ENCODE measurements around the gene FOXO4. TPM values are rescaled to one million over a fixed set of nuclear protein-coding genes. Genes with fewer than 3 reads are reported as not detected.

The FOXO4 gene
- total and polyA plus RNA-seq, 7 experiments from 2014 or later: 1.2 to 40.6 (median 24.6) TPM

DNA sequence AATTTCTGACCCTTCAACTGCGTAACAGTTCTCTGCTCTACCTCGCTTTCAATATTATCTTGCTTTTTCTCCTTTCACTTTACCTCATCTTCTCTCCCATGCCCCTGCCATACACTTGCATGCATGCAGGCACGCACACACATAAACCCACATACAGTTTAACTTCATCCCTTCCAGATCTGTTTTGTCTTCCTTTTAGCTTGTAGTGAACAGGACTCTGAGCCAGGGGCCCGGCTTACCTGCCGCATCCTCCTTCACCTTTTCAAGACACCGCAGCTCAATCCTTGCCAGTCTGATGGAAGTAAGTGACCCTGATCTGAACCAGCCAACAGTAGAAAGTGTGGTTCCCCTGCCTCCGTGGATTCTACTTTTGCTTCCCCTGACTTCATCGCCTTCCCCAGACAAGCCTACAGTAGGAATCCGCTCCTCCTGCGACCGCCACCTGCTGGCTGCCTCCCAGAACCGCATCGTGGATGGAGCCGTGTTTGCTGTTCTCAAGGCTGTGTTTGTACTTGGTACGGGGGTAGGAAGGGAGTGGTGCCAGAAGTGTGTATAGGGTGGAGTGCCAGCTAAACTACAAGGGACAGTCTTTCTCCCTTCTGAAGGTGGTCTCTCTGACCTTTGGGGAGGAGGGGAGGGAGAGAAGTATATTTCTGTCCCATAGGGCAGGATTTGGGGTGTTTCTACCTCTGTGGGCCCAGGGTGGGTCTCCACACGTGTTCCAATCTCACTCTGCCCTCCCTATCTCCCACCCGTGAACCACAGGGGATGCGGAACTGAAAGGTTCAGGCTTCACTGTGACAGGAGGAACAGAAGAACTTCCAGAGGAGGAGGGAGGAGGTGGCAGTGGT is 33.5 kb downstream of the FOXO4 start:
- Histone ChIP-seq H3K9me3 (ENCODE audit: control insufficient read depth in 2 of 3, low read length in 3 of 3) (no peaks in the 10 kb centered on the region), H3K4me3 (ENCODE audit: low read length) (no peak overlapping the region), H3K36me3 (ENCODE audit: control insufficient read depth in 2 of 3, insufficient read depth in 3 of 3, low read length in 3 of 3) (peaks cover 5 to 87% (median 10%) of the 10 kb centered on the region in 3 experiments), H3K4me1 (ENCODE audit: control insufficient read depth in 2 of 2, insufficient read depth in 2 of 2, low read length in 2 of 2) (peaks cover 0 to 14% of the 10 kb centered on the region in 2 donors), H3K27ac (ENCODE audit: low read depth, low read length) (peak overlapping the region; percentile 48), H3K27me3 (ENCODE audit: control insufficient read depth in 2 of 2, insufficient read depth in 2 of 2, low read length in 2 of 2) (no peaks in the 10 kb centered on the region)
- CTCF ChIA-PET: interaction anchor here (0.6 to 5.3 kb wide), 10 partner anchors 10 to 125 kb away, joined by 3 to 59 read pairs (median 5); partner anchors contain the start of genes CXorf65, FOXO4, IL2RG and MED12
- H3K27me3 Mint-ChIP-seq: no peaks in the 10 kb centered on the region
- H3K27ac Mint-ChIP-seq: peak overlapping the region; percentile 53 to 88 (median 78)
- peak; percentile 95 for ATAC-seq
- H3K9me3 Mint-ChIP-seq: peaks cover 0 to 1% (median 0%) of the 10 kb centered on the region in 11 donors
- H3K36me3 Mint-ChIP-seq: peaks cover 9 to 35% (median 10%) of the 10 kb centered on the region in 5 donors
- peak; percentile 52 to 81 (median 71) for DNase-seq
- peaks cover 12 to 28% (median 15%) of the 10 kb centered on the region in 7 donors for H3K4me1 Mint-ChIP-seq
- POLR2A ChIA-PET: interaction anchor here (0.9 to 7.7 kb wide), 7 partner anchors 10 to 404 kb away, joined by 3 to 105 read pairs (median 8); partner anchors contain the start of genes FOXO4, IL2RG, MED12 and OGT
- peak overlapping the region; percentile 5 to 76 (median 51) for H3K4me3 Mint-ChIP-seq
- intact Hi-C loops (cut with micrococcal nuclease): loop anchor here (1.0 to 2.0 kb wide), 7 partner anchors 11 to 158 kb away; partner anchors contain the start of genes IL2RG (in 2 of the 2), MED12 (in 2 of the 2) and SNX12 (in 1 of the 2)

DNA sequence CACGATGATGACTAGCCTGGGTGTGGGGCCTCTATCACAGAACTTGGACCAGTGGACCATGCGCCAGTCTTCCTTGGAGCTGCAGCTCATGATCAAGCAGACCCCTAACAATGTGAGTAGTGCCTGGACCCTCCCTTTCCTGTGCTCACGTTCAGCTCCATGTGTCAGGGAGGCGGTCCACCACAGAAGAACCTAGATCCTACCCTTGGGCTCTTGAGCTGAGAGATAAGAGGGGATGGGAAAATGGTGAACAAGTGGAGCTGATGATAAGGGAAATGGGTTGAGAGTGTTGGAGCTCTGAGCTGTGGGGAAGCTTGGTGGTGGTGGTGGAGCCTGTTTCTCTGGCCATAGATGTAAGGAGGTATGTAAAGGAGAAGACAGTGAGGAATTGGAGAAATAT is 35.9 kb downstream of the FOXO4 start:
- Mint-ChIP-seq H3K27me3 (no peaks in the 10 kb centered on the region), H3K4me1 (peaks cover 12 to 25% (median 13%) of the 10 kb centered on the region in 7 donors), H3K4me3 (no peak overlapping the region), H3K36me3 (peaks cover 15 to 37% (median 17%) of the 10 kb centered on the region in 5 donors), H3K27ac (peak overlapping the region in 1 of 9 donors; percentile 0), H3K9me3 (peaks cover 0 to 1% (median 0%) of the 10 kb centered on the region in 11 donors)
- ChIA-PET CTCF (interaction anchor here (3.0 to 5.3 kb wide), 3 partner anchors 20 to 35 kb away, joined by 15 to 59 read pairs (median 21); partner anchors contain the start of genes FOXO4 and IL2RG), POLR2A (interaction anchor here (0.5 to 7.7 kb wide), 4 partner anchors 13 to 156 kb away, joined by 3 to 105 read pairs (median 18); partner anchors contain the start of gene MED12)
- H3K4me1 ChIP-seq (ENCODE audit: control insufficient read depth in 2 of 2, insufficient read depth in 2 of 2, low read length in 2 of 2): peaks cover 0 to 14% of the 10 kb centered on the region in 2 donors
- DNase-seq (no peak), ATAC-seq (no peak)
- no peak overlapping the region for H3K4me3 ChIP-seq (ENCODE audit: low read length)
- H3K27me3 ChIP-seq (ENCODE audit: control insufficient read depth in 2 of 2, insufficient read depth in 2 of 2, low read length in 2 of 2): no peaks in the 10 kb centered on the region
- H3K36me3 ChIP-seq (ENCODE audit: control insufficient read depth in 2 of 3, insufficient read depth in 3 of 3, low read length in 3 of 3): peaks cover 5 to 86% (median 10%) of the 10 kb centered on the region in 3 experiments
- intact Hi-C loops (cut with micrococcal nuclease): no loop called here
- H3K9me3 ChIP-seq (ENCODE audit: control insufficient read depth in 2 of 3, low read length in 3 of 3): no peaks in the 10 kb centered on the region
- H3K27ac ChIP-seq (ENCODE audit: low read depth, low read length): no peak overlapping the region

DNA sequence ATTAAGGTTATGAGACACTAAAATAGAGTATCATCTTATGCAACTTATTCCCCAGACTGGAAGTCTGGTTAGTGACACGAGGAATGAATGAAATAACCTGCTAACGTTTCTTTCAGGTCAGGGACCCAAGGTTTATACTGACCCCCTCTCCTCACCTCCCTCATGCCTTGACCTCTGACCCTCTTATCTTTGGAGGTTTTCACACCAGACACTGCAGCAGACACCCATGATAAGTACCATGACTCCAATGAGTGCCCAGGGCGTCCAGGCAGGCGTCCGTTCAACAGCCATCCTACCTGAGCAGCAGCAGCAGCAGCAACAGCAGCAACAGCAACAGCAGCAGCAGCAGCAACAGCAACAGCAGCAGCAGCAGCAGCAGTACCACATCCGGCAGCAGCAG is 44.8 kb downstream of the FOXO4 start:
- H3K4me3 Mint-ChIP-seq: peak overlapping the region in 1 of 10 donors; percentile 35
- H3K27me3 Mint-ChIP-seq: no peaks in the 10 kb centered on the region
- H3K27ac Mint-ChIP-seq: peak overlapping the region in 4 of 9 donors; percentile 31 to 83 (median 64)
- ATAC-seq (no peak), DNase-seq (no peak)
- H3K4me1 ChIP-seq (ENCODE audit: control insufficient read depth in 2 of 2, insufficient read depth in 2 of 2, low read length in 2 of 2): peaks cover 0 to 3% of the 10 kb centered on the region in 2 donors
- H3K27ac ChIP-seq (ENCODE audit: low read depth, low read length): peak overlapping the region; percentile 35
- no peak overlapping the region for H3K4me3 ChIP-seq (ENCODE audit: low read length)
- H3K9me3 ChIP-seq (ENCODE audit: control insufficient read depth in 2 of 3, low read length in 3 of 3): no peaks in the 10 kb centered on the region
- intact Hi-C loops (cut with micrococcal nuclease): no loop called here
- CTCF ChIA-PET: no interaction called here
- peaks cover 0 to 2% (median 0%) of the 10 kb centered on the region in 11 donors for H3K9me3 Mint-ChIP-seq
- peaks cover 6 to 25% (median 18%) of the 10 kb centered on the region in 7 donors for H3K4me1 Mint-ChIP-seq
- peaks cover 4 to 20% (median 10%) of the 10 kb centered on the region in 5 donors for H3K36me3 Mint-ChIP-seq
- no peaks in the 10 kb centered on the region for H3K27me3 ChIP-seq (ENCODE audit: control insufficient read depth in 2 of 2, insufficient read depth in 2 of 2, low read length in 2 of 2)
- H3K36me3 ChIP-seq (ENCODE audit: control insufficient read depth in 2 of 3, insufficient read depth in 3 of 3, low read length in 3 of 3): peaks cover 0 to 54% (median 17%) of the 10 kb centered on the region in 3 experiments
- POLR2A ChIA-PET: no interaction called here

DNA sequence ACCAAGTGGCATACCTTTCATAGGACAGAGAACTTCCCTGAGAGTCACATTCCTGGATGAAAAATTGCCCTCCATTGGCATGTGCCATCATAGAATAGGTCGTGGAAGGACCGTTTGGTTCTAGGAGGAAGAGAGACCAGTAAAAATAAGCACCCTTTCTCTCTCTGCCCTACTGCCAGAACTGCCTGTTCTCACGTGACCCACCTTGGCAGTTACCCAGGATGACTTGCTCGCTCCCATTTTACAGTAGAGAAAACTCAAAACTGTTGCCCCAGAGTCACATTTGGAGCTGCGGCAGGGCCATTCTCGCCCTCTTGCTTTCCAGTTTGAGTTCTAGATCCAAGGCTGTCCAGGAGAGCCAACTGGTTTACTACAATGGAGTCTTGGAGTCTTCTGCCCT is 47.9 kb downstream of the FOXO4 start:
- Mint-ChIP-seq H3K36me3 (peaks cover 0 to 7% (median 6%) of the 10 kb centered on the region in 5 donors), H3K9me3 (peaks cover 0 to 2% (median 0%) of the 10 kb centered on the region in 11 donors), H3K4me3 (no peak overlapping the region), H3K27ac (peak overlapping the region in 4 of 9 donors; percentile 22 to 36 (median 30)), H3K27me3 (no peaks in the 10 kb centered on the region), H3K4me1 (peaks cover 9 to 35% (median 28%) of the 10 kb centered on the region in 7 donors)
- no peak overlapping the region for H3K4me3 ChIP-seq (ENCODE audit: low read length)
- CTCF ChIA-PET: interaction anchor here (1.4 kb wide), 1 partner anchor 44 kb away, joined by 4 read pairs; no protein-coding TSS in a partner anchor
- peaks cover 0 to 10% of the 10 kb centered on the region in 2 donors for H3K4me1 ChIP-seq (ENCODE audit: control insufficient read depth in 2 of 2, insufficient read depth in 2 of 2, low read length in 2 of 2)
- no peaks in the 10 kb centered on the region for H3K27me3 ChIP-seq (ENCODE audit: control insufficient read depth in 2 of 2, insufficient read depth in 2 of 2, low read length in 2 of 2)
- no peak overlapping the region for H3K27ac ChIP-seq (ENCODE audit: low read depth, low read length)
- no peak for ATAC-seq
- POLR2A ChIA-PET: interaction anchor here (0.6 kb wide), 1 partner anchor 1285 kb away, joined by 3 read pairs; no protein-coding TSS in a partner anchor
- peaks cover 0 to 23% (median 8%) of the 10 kb centered on the region in 3 experiments for H3K36me3 ChIP-seq (ENCODE audit: control insufficient read depth in 2 of 3, insufficient read depth in 3 of 3, low read length in 3 of 3)
- intact Hi-C loops (cut with micrococcal nuclease): no loop called here
- no peak for DNase-seq
- no peaks in the 10 kb centered on the region for H3K9me3 ChIP-seq (ENCODE audit: control insufficient read depth in 2 of 3, low read length in 3 of 3)

DNA sequence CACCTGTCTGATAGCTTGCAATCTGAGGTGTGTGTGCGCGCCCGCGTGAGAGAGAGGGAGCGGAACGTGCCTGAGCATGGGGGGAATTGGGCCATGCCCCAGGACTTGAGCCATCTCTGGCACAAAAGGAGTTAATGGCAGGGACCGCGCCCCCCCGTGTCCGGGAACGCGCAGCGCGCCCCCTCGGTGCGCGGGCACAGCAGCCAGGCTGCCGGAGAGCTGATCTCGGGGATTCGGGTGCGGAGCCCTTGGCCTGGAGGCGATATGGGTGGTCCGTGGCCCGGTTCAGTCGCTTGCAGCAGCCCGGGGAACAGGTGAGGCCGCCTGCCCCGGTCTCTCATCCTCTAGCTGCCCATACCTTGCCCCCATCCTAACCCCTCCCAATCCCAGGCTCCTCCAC is 49.0 kb downstream of the FOXO4 start, which contains the start of gene NLGN3:
TSS of gene NLGN3 (plus strand) at position 191 of the 400 bp plus-strand sequence. CDS start 2,909 bp downstream, outside the sequence.
- peak within 1 kb of the TSS in 6 of 9 donors; percentile 14 to 64 (median 55) for H3K27ac Mint-ChIP-seq
- H3K27me3 ChIP-seq (ENCODE audit: control insufficient read depth in 2 of 2, insufficient read depth in 2 of 2, low read length in 2 of 2): no peaks in the 10 kb centered on the region
- H3K4me1 Mint-ChIP-seq: peaks cover 5 to 28% (median 21%) of the 10 kb centered on the region in 7 donors
- H3K36me3 ChIP-seq (ENCODE audit: control insufficient read depth in 2 of 3, insufficient read depth in 3 of 3, low read length in 3 of 3): peaks cover 0 to 14% (median 0%) of the 10 kb centered on the region in 3 experiments
- no peaks in the 10 kb centered on the region for H3K27me3 Mint-ChIP-seq
- ChIA-PET POLR2A (no interaction called here), CTCF (interaction anchor here (0.7 kb wide), 1 partner anchor 36 kb away, joined by 4 read pairs; no protein-coding TSS in a partner anchor)
- no peak within 1 kb of the TSS for H3K4me3 ChIP-seq (ENCODE audit: low read length)
- intact Hi-C loops (cut with micrococcal nuclease): loop anchor here in 1 of 2 donors (5.0 kb wide), 1 partner anchor 38 kb away; no protein-coding TSS in a partner anchor
- peaks cover 0 to 10% of the 10 kb centered on the region in 2 donors for H3K4me1 ChIP-seq (ENCODE audit: control insufficient read depth in 2 of 2, insufficient read depth in 2 of 2, low read length in 2 of 2)
- ATAC-seq: no peak
- H3K4me3 Mint-ChIP-seq: peak within 1 kb of the TSS in 6 of 10 donors; percentile 53 to 87 (median 61)
- peaks cover 0 to 2% (median 0%) of the 10 kb centered on the region in 11 donors for H3K9me3 Mint-ChIP-seq
- no peaks in the 10 kb centered on the region for H3K9me3 ChIP-seq (ENCODE audit: control insufficient read depth in 2 of 3, low read length in 3 of 3)
- no peak within 1 kb of the TSS for H3K27ac ChIP-seq (ENCODE audit: low read depth, low read length)
- no peaks in the 10 kb centered on the region for H3K36me3 Mint-ChIP-seq
- DNase-seq: no peak

All from naive thymus-derived CD4-positive, alpha-beta T cell (primary cell).